Measurements from ENCODE around the gene SAPCD1. TPM values are rescaled to one million over a fixed set of nuclear protein-coding genes. Genes with fewer than 3 reads are reported as not detected.

Gene SAPCD1
- polyA plus RNA-seq, 1 of the 3 experiments (the other 2 are of a cell fraction) = 5.9 TPM

GRCh38 chr6:31778193-31778592 lies 15.7 kb downstream of the SAPCD1 start:
- peaks cover 9 to 10% of the 10 kb centered on the region in 2 experiments; a peak in 2 of 4 replicates for H3K4me1 ChIP-seq (ENCODE audit: control insufficient read depth in 1 of 2, insufficient read depth in 2 of 2, low read depth in 1 of 2, low read length in 1 of 2)
- H3K79me2 ChIP-seq (ENCODE audit: insufficient read depth) = no peaks in the 10 kb centered on the region
- H3K27ac ChIP-seq (ENCODE audit: low read depth in 2 of 2, low read length in 1 of 2) = no peak overlapping the region
- H4K20me1 ChIP-seq (ENCODE audit: insufficient read depth) = no peaks in the 10 kb centered on the region
- H3K4me3 ChIP-seq (ENCODE audit: low read depth in 2 of 2, low read length in 1 of 2) = no peak overlapping the region
- 100% methylated on average over 1 of the region's 5 CpGs for WGBS (ENCODE audit: low lambda C conversion rate)
- H3F3A ChIP-seq (replicated peaks; ENCODE audit: insufficient read depth) = peaks cover 3% of the 10 kb centered on the region
- ChIA-PET CTCF (interaction anchor here (0.9 to 9.9 kb wide), 6 partner anchors 7 to 197 kb away, joined by 3 to 62 read pairs (median 4); no protein-coding TSS in a partner anchor), POLR2A (no interaction called here)
- H3K9me3 ChIP-seq = no peaks in the 10 kb centered on the region
- no peaks in the 10 kb centered on the region for H3K9me2 ChIP-seq
- H2AFZ ChIP-seq (ENCODE audit: low read depth) = no peak overlapping the region
- no peak for DNase-seq
- no peak overlapping the region for H3K9ac ChIP-seq
- H3K36me3 ChIP-seq (replicated peaks in 1 of 2; ENCODE audit: control insufficient read depth in 1 of 2, insufficient read depth in 2 of 2, low read length in 1 of 2) = peaks cover 2 to 45% of the 10 kb centered on the region in 2 experiments
- no peak for TF ChIP-seq ELF1 (IDR thresholded peaks at IDR 0.05)
- TF ChIP-seq, protein P1, sequence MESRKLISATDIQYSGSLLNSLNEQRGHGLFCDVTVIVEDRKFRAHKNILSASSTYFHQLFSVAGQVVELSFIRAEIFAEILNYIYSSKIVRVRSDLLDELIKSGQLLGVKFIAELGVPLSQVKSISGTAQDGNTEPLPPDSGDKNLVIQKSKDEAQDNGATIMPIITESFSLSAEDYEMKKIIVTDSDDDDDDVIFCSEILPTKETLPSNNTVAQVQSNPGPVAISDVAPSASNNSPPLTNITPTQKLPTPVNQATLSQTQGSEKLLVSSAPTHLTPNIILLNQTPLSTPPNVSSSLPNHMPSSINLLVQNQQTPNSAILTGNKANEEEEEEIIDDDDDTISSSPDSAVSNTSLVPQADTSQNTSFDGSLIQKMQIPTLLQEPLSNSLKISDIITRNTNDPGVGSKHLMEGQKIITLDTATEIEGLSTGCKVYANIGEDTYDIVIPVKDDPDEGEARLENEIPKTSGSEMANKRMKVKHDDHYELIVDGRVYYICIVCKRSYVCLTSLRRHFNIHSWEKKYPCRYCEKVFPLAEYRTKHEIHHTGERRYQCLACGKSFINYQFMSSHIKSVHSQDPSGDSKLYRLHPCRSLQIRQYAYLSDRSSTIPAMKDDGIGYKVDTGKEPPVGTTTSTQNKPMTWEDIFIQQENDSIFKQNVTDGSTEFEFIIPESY (IDR thresholded peaks at IDR 0.05; ENCODE audit: borderline replicate concordance, low read depth) = no peak
- H3K27me3 ChIP-seq (ENCODE audit: insufficient read depth) = no peaks in the 10 kb centered on the region
- no peak overlapping the region for H3K4me2 ChIP-seq

- DNase-seq = no peak
- H3K27ac ChIP-seq (ENCODE audit: low read depth in 2 of 2, low read length in 1 of 2) = no peak overlapping the region
- peaks cover 6 to 51% of the 10 kb centered on the region in 2 experiments for H3K36me3 ChIP-seq (replicated peaks in 1 of 2; ENCODE audit: control insufficient read depth in 1 of 2, insufficient read depth in 2 of 2, low read length in 1 of 2)
- peaks cover 9 to 10% of the 10 kb centered on the region in 2 experiments; a peak in 2 of 4 replicates for H3K4me1 ChIP-seq (ENCODE audit: control insufficient read depth in 1 of 2, insufficient read depth in 2 of 2, low read depth in 1 of 2, low read length in 1 of 2)
- H2AFZ ChIP-seq (ENCODE audit: low read depth) = no peak overlapping the region
- no peak overlapping the region for H3K4me3 ChIP-seq (ENCODE audit: low read depth in 2 of 2, low read length in 1 of 2)
- no peaks in the 10 kb centered on the region for H3K27me3 ChIP-seq (ENCODE audit: insufficient read depth)
- H3K9me3 ChIP-seq = no peaks in the 10 kb centered on the region
- no peak overlapping the region for H3K4me2 ChIP-seq
- H3F3A ChIP-seq (replicated peaks; ENCODE audit: insufficient read depth) = peaks cover 3% of the 10 kb centered on the region
- H3K79me2 ChIP-seq (ENCODE audit: insufficient read depth) = no peaks in the 10 kb centered on the region
- no peaks in the 10 kb centered on the region for H4K20me1 ChIP-seq (ENCODE audit: insufficient read depth)
- ChIA-PET CTCF (interaction anchor here (1.3 to 9.9 kb wide), 4 partner anchors 9 to 269 kb away, joined by 4 to 62 read pairs (median 6); no protein-coding TSS in a partner anchor), POLR2A (interaction anchor here (0.8 kb wide), 1 partner anchor 12 kb away, joined by 3 read pairs; no protein-coding TSS in a partner anchor)
- WGBS (ENCODE audit: low lambda C conversion rate) = 90% methylated on average over 31 of the region's 43 CpGs
- no peak overlapping the region for H3K9ac ChIP-seq
- H3K9me2 ChIP-seq = no peaks in the 10 kb centered on the region
- TF ChIP-seq NRF1 (IDR thresholded peaks at IDR 0.05; ENCODE audit: low read depth, low read length) = no peak
Observed at GRCh38 chr6:31778999-31779885, 16.8 kb downstream of the SAPCD1 start.

GRCh38 chr6:31779908-31780307 lies 17.5 kb downstream of the SAPCD1 start:
- no peaks in the 10 kb centered on the region for H3K79me2 ChIP-seq (ENCODE audit: insufficient read depth)
- no peaks in the 10 kb centered on the region for H4K20me1 ChIP-seq (ENCODE audit: insufficient read depth)
- H3K36me3 ChIP-seq (replicated peaks in 1 of 2; ENCODE audit: control insufficient read depth in 1 of 2, insufficient read depth in 2 of 2, low read length in 1 of 2) = peaks cover 11 to 58% of the 10 kb centered on the region in 2 experiments
- CTCF ChIA-PET = interaction anchor here (1.3 to 9.9 kb wide), 3 partner anchors 10 to 268 kb away, joined by 4 to 62 read pairs (median 5); no protein-coding TSS in a partner anchor
- H3K4me2 ChIP-seq = no peak overlapping the region
- TF ChIP-seq POLR2AphosphoS5 (IDR thresholded peaks at IDR 0.05; ENCODE audit: low read depth, low read length) (no peak), ELF1 (IDR thresholded peaks at IDR 0.05) (no peak), RCOR1 (IDR thresholded peaks at IDR 0.05; ENCODE audit: low read length) (no peak), MEF2A (IDR thresholded peaks at IDR 0.05; ENCODE audit: borderline replicate concordance, low read depth) (no peak), CHD2 (IDR thresholded peaks at IDR 0.05; ENCODE audit: low read length, partially characterized antibody) (no peak), NFIC (IDR thresholded peaks at IDR 0.05; ENCODE audit: borderline replicate concordance) (no peak), NRF1 (IDR thresholded peaks at IDR 0.05; ENCODE audit: low read depth, low read length) (no peak)
- TF ChIP-seq, protein P1 (IDR thresholded peaks at IDR 0.05; ENCODE audit: borderline replicate concordance, low read depth) = no peak
- TF ChIP-seq, protein P2, sequence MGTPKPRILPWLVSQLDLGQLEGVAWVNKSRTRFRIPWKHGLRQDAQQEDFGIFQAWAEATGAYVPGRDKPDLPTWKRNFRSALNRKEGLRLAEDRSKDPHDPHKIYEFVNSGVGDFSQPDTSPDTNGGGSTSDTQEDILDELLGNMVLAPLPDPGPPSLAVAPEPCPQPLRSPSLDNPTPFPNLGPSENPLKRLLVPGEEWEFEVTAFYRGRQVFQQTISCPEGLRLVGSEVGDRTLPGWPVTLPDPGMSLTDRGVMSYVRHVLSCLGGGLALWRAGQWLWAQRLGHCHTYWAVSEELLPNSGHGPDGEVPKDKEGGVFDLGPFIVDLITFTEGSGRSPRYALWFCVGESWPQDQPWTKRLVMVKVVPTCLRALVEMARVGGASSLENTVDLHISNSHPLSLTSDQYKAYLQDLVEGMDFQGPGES (IDR thresholded peaks at IDR 0.05; ENCODE audit: low read depth, low read length) = no peak
- TF ChIP-seq, protein P3, sequence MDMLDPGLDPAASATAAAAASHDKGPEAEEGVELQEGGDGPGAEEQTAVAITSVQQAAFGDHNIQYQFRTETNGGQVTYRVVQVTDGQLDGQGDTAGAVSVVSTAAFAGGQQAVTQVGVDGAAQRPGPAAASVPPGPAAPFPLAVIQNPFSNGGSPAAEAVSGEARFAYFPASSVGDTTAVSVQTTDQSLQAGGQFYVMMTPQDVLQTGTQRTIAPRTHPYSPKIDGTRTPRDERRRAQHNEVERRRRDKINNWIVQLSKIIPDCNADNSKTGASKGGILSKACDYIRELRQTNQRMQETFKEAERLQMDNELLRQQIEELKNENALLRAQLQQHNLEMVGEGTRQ (IDR thresholded peaks at IDR 0.05; ENCODE audit: borderline replicate concordance, low read depth, low read length) = no peak
- no peak overlapping the region for H2AFZ ChIP-seq (ENCODE audit: low read depth)
- no peaks in the 10 kb centered on the region for H3K27me3 ChIP-seq (ENCODE audit: insufficient read depth)
- no peak overlapping the region for H3K4me3 ChIP-seq (ENCODE audit: low read depth in 2 of 2, low read length in 1 of 2)
- H3F3A ChIP-seq (replicated peaks; ENCODE audit: insufficient read depth) = peaks cover 3% of the 10 kb centered on the region
- H3K27ac ChIP-seq (ENCODE audit: low read depth in 2 of 2, low read length in 1 of 2) = no peak overlapping the region
- no peaks in the 10 kb centered on the region for H3K9me3 ChIP-seq
- DNase-seq = no peak
- POLR2A ChIA-PET = interaction anchor here (0.8 to 1.0 kb wide), 2 partner anchors 11 to 16 kb away, joined by 3 read pairs; partner anchors contain the start of gene VARS1
- WGBS (ENCODE audit: low lambda C conversion rate) = 98% methylated on average over 8 of the region's 10 CpGs
- no peak overlapping the region for H3K9ac ChIP-seq
- no peaks in the 10 kb centered on the region for H3K9me2 ChIP-seq
- peaks cover 9 to 10% of the 10 kb centered on the region in 2 experiments; a peak in 2 of 4 replicates for H3K4me1 ChIP-seq (ENCODE audit: control insufficient read depth in 1 of 2, insufficient read depth in 2 of 2, low read depth in 1 of 2, low read length in 1 of 2)
